Forelimb muscle (tissue), 1 donor: ENCODE results near the gene SUMF1. TPM values are rescaled to one million over a fixed set of nuclear protein-coding genes. Genes with fewer than 3 reads are reported as not detected.

Source experiments
- DNase-seq: peaks from one replicate; pipeline ENCODE4 v3.0.0-alpha.2; 2013; ENCODE audit warnings: low read depth
- polyA plus RNA-seq: library from polyadenylated mRNA; unstranded; fragments of 120-200 nt; gene quantifications from one replicate; pipeline ENCODE4 v1.2.1, GENCODE V29; 2013; ENCODE audit not compliant: insufficient read length

The SUMF1 gene
- polyA plus RNA-seq, result 10.9 TPM

DNA sequence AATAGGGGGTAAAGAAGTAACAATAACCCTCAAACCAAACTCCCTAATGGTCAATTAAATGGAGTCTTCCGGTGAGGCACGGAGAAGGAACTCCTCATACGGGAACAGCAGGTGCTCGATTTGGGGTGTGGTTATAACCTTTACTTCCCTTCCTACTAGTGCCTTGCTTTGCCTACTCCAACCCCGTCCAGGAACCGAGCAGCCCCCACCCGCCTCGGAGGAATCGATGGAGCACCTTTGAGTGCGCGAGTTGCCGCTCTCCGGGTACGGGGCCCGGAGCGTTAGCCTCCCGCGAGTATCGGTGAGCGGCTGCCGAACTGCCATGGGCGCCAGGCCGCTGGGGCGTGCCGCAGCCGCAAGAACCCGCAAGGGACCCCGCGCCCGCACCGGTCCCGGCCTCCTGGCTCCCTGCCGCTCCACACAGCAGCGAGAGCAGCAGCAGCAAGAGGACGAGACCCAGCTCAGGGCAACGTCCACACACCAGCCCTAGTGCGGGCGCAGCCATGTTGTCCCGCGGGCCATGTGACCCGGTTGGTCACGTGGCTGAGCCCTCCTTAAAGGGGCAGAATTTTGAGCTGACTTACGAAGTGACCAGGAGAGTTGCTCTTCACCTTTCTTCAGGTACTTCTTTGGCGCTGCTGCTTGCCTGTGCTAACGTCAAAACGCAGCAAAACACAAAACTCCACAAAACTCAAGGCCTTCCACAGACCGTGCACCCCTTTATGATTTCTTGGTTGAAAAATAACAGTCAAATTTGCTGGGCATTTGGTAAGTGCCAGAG is at the start of gene SUMF1:
SUMF1 (minus strand) TSS at position 529 of the 781 bp plus-strand sequence; CDS start at position 505, 24 bp downstream.
- DNase-seq, result peak; percentile 47

DNA sequence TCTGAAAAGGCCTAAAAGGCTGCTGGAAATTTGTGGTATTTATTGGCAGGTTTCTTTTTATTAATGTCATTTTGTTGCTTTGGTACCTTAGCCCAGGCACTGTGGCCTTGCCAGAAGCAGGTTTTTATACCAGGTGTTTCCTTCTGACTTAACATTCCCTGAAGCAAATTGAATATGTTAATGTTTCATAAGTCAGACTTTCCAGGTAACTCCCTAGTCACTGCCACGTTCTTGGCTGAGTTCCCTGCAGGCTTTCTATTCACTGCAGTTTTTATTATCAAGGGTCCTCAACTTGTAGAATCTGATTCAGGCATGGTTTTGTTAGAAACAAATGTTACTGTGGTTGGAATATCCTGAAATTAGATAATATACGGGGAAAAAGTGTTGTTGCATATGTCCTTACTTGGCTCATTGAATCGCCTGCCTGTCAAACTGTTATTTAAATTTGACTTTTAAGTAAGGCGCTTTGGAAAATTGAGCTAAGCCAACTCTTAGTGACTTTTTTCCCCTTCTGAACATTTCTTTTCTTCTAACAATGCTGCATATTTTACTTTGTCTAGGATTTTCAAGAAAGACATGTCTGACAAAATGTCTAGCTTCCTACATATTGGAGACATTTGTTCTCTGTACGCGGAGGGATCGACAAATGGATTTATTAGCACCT is 49.0 kb upstream of the SUMF1 start:
- DNase-seq, result no peak

DNA sequence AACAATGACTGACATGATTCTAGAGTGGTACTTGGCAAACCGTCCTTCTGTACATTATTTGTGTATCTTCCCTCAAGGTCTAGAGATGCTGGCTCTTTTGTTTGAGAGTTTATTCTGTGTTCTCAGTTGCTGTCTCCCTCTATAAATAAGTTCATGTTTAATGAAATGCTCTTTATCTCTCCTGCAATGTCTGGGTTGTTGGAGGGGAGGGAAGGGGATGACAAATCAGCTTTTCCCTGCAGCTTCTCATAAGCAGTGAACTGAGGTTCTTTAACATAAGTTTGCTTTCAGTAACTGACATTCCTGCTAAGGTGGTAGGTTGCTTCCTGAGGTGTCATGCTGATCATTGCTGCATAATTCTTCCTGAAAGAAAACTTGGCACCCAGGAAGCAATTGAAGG is 47.8 kb upstream of the SUMF1 start:
- DNase-seq, result no peak

DNA sequence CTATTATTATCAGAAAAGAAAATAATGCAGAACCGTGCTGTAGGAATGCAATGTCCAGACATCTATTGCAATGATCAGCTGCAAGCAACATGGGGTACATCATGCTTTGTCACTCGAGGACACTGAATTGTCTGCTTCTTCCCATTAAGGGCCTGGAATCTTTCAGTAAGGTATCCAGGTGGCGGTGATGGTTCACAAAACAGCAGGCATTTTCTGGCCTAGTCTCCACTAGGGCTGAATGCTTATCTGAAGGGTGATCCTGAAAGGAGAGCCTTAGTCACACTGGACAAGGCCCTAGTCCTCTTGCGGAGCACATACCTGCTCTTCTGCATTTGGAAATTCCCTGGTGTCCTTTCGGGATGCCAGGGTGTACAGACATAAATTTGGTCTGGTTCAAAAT is 47.3 kb upstream of the SUMF1 start:
- DNase-seq, result no peak

DNA sequence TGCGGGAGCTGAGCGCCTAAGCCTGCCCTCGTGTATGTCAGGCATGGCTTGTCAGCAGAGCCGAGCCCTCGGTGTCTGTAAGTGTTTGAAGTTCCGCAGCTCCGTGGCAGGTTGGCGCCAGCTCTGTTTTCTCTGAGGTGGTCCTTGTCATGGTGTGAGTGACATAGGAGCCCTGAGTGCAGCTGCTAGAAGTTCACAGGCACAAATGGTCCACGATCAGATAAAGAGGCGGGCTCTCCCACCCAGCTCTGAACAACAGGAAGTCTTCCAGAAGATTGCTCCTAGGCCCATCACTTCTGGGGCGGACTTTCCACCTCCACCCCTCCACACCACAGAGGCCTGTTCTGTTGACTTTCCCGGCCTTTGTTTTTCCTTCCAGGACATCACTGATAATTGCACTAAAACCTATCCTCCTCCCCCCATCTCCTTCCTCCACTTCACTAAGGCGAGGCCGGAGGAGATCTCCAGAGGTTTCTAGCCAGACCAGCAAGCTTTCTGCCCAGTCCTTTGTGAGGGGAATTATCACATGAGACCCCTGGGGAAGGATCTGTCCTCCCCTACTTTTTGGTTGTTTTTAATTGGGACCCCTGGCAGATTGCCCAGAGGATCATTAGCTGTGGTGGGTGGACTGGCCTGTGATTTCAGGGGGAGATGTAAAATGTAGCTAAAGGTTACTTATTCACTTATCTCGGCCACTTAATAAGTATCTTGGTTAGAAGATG is 46.0 kb upstream of the SUMF1 start:
- no peak for DNase-seq

DNA sequence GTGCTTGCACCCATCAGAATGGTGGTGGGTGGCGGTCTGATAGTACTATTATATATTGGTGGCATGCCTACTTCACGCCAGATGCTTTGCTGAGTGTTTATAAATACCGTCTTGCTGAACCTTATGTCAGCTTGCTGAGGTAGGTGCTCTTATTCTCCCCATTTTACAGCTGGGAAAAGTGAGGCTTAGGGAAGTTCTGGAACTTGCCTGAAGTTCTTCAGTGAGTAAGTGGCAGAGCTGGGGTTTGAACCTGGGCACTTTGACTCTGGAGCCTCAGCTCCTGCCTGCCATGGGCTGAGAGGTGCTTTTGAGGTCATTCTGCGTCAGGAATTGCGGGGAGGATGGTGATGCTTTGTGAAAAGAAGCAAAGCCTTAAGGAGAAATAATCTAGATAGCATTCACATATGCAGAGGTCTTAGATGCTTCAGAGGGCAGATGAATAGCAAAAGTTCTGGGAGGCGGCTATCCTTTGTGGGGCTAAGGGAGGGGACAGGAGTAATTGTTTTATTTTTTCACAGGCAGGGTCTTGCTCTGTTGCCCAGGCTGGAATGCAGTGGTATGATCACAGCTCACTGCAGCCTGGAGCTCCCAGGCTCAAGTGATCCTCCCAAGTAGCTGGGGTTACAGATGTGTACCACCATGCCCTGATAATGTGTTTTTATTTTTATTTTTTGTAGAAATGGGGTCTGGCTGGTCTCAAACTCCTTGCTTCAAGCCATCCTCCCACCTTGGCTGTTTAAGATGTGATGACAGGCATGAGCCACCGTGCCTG is 44.6 kb upstream of the SUMF1 start:
- DNase-seq, result no peak

DNA sequence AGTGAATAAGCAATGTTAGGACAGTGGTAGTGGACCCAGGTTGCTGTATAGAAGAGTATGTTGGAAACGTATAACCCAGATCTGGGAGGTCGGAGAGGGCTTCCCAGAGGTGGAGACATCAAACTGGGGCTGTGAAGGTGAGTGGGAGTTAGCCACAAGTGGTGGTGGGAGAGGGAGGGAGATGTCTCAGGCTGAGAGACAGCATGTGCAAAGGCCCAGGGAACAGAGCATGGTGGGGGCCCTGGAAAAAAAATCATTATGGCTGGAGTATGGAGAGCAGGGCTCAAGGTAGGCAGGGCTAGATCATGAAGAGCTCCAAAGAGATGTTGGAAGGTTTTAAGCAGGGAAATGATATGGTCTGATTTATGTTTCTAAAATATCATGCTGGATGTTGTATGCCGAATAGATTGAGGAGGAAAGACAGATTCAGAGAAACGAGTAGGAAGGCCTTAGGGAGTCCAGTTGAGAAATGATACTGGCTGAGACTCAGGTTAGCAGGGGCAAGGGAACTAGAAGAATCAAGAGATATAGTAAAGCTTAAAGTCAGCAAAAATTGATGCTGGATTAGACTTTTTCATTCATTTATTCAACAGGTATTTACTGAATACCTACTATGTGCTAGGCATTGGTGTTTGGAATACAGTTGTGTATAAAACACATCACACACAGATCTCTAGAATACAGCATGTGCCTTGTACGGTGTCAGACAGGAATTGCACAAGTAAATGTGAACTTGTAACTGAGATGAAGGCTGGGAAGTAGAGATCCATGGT is 43.1 kb upstream of the SUMF1 start:
- no peak for DNase-seq

DNA sequence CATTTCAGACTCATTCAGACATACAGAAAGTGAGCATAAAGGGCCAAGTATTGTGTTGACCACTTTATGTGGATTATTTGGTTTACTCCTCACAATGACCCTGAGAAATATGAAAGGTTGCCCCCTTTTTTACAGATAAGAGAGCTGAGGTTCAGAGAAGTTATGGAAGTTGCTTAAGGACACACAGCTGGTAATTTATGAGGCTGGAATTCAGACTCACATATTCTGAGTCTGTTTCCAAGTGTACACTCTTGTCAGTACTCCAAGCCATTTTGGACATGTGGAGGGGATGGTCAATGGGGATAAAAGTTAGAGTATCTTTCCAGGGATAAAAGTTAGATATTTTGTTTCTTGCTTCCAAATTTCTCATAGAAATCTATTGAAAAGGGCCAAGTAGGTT is 42.0 kb upstream of the SUMF1 start:
- DNase-seq, result no peak

DNA sequence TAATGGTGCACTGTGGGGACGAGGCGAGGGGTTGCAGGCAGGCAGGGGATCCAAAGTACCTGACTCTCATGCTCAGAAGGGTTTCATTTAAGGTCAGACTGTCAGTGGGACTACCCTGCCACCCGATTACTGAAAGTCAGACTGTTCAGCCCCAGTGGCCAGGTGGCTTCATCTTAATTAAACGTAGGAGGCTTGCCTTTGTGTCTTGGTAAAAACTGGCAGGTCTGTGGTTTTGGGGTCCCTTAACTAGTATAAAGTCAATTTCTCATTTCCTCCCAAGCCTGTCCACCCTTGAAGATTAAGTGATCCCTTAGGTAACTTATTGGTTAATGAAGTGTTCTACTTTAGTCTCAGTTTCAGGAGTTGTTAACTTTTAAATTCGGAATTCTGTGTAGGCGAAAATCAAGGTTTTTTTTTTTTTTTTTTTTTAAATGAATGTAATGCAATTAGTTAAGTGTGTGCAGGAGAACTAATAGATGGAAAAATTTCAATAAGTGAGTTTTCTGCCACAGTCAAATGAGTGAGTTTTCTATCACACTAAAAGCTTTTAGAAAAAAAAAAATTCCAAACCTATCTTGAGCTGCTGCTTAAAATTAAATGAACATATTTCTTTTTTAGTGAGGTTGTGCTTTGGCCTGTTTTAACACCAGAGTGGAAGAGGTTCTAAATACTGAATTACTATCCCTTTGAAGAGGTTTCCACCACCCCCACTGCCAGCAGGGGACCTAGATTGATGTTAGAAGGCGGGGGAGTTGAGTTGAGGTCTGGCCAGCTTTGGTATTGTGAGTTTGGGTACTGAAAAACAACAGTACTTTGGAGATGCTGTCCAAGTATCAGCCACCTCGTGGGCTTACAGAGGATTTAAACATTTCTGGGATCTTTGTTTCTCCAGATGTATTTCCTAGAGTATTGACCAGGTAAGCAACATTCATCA is 41.2 kb upstream of the SUMF1 start:
- no peak for DNase-seq

DNA sequence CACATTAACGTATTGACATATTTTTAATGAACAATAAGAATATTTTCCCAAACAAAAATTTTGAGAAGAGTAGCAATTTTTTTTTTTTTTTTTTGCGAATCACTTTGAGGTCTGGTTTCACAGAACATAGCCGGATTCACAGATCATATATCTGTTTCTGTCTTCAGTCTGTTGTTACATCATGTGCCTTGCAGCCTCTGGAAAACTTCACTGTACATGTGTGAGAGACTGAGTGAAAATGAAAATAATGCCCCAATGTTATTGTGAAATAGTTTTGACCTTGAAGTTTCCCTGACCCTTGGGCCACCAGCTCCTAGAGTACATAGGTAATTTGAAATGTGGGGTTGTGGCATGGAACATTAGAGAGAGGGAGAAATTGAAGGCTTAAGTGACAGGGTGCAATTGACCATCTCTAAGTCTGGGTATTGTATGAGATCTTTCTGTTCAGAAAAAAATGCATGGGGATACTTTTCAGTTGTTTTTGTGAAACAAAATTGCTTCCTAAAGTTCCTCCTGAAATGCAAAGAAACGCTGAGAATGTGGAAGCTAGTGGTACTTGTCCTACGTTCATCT is 40.0 kb upstream of the SUMF1 start:
- no peak for DNase-seq

DNA sequence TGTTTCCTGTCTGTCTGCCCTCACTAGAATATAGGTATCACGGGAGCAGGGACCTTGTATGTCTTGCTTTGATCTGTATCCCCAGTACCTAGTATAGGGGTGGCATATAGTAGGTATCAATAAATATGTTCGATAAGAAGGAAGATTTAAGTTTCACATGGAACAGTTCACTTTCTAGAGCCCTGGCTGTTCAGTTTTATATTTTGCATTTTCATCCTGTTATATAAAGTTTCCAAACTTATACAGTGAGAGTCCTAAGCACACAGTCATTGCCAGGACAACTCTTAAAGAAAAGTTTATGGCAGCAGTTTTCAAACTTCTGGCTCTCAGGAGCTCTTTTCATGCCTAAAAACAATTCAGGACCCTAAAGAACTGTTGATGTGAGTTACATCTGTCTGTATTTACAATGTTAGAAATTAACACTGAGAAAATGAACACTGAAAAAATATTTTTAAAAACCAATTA is 39.5 kb upstream of the SUMF1 start:
- no peak for DNase-seq

DNA sequence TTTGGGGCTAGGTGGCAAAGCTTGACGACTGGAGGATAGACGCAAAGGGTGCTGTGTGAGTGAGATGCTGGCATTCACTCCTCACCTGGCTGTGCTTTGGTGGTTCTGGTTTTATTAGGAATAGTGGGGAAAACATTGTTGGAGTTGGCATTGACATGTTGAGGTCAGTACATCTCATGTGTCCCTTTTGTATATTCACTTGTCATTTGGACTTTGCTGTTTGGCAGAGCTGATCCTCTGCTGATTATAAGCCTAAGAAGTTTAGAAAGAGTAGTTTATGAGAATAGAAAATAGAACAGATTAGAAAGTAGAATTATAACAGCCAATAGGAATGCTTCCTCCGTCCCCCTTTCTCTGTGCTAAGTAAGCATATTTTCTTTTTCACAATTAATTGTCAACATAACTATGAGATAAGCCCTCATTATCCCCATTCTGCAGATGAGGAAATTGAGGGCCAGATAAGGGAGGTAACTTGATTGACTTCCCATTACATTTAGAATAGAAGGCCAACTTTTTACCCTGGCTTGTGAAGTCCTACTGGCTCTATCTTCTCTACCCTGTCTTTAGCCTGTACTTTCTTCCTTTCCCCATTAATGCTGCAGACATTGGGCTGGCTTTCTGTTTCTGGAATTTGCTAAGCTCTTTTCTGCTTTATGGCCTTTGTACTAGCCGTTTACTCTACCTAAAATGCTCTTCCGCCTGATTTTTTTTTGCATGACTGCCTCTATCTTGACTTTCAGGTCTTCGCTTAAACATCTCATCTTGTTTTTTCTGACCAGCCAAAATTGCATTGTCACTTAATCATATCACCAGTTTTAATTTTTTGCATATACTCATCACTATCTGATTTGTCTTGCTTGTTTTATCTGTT is 38.9 kb upstream of the SUMF1 start:
- no peak for DNase-seq

DNA sequence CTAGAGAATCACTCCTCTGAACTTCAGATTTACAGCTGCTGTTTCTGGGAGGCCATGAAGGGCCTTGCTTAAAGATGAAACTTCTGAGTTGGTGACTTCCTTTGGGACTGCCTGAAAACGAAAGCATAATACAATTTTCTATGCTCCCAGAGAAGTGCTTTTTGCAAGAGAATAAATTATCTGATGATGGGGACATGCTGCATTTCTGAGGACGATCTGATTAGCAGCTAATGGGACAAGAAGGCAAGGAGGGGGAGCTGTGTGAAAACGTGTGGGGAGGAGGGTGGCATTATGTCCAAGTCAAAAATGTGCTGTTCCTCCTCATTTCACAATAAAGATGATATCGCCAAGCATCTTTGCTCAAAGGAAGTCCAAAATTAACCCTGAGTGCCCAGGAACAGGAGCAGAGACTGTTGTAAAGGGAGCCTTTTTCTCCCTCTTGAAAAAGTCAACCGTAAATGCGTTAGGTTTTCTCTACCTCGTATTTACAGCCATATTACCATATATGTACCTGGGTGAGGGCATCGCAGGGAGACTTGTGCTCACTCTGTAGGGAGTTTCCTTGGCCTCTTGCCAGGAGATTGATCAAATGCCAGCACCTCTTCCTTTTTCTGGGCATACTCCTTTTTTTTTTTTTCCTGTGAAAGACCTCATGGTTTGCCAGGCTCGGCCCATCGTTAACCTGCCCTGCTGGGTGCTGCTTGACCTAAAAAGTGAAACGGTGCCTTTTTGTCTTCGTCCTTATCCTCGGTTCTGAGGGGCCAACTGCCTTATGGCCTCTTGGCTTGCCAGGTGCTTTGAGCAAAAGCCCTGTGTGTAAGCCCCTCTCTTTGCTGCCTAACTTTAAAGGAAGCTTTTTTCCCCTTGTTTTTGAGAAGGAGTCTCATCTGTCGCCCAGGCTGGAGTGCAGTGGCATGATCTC is 37.5 kb upstream of the SUMF1 start:
- DNase-seq, result no peak

DNA sequence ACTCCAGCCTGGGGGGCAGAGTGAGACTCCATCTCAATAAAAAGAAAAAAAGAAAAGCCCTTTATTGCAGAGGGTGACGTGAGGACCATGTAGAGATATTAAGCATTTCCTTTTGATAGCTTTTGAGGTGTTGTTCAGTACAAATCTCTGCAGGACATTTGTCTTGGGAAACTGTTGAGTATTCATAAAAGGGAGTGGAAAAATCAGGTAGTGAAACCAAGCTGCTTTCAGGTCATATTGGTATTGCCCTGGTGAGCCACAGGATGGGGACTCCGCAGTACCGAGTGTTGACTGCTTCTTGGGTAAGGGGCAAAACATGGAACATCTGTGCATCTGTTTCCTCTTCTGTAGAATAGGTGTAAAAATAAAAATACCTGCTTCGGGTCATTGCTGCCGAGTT is 36.0 kb upstream of the SUMF1 start:
- DNase-seq, result no peak

DNA sequence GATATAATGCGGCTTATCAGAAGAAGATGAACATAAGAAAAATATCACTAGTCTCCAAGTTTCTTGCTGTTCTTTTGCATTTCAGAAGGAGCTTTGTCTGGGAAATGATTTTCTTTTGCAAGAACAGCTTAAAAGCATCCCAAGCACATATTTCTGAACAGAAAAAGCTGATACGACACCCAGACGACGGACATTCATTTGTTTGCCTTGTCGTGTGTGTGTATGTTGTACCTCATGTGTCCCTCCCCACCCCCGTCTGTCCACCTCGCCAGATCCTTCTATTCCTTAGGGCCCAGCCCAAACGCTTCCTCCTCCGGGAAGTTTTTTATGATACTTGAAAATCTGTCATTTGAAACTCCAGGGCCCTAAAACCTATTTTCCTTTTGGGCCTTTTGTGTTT is 34.9 kb upstream of the SUMF1 start:
- DNase-seq, result no peak

DNA sequence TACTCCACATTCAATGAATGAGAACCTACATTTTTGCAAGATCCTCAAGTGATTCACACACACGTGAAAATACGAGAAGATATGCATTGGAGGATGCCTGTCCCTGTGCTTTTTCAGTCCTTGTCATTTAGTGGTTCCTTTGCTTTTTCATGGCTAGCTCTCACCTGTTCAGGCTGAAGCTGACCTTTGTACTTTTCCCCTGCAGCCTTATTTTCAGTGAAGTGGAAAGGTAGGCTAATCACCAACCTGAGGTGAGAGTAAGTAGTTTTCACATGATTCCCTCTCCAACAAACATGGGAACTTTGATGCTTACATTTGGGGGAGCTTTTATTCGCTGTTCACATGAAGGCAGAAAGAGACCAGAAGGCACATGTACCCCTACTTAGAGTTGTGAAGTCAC is 34.4 kb upstream of the SUMF1 start:
- DNase-seq, result no peak

DNA sequence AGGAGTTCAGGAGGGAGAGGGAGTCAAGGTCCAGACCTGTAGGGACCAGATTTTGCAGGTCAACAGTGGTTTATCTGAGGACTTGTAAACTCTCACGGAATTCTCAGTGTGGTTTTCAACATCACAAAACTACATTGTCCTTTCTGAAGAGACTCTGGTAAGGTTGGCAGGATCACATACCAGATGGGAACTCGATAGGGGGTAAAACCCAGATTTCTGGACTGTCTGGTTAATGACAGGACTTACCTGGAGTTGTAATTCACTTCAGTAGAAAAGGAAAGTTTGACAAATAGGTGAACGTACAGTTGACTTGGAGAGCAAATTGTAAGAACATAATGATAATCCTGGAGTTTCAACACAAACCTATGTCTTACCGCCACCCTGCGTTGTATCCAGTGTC is 31.4 kb upstream of the SUMF1 start:
- no peak for DNase-seq
